HG03571 (cell line): ENCODE data around the gene PRR5.
"Not testable (repeated sequence)": the region's sequence is repeated elsewhere in the genome, so short reads cannot be mapped to it uniquely, and the experiment has no call there.

Experiments
- ATAC-seq: cut with Tn5 transposase; IDR thresholded peaks from one replicate; pipeline ENCODE4 v1.9.1; 2021; ENCODE audit not compliant: unreplicated experiment

The PRR5 gene

GRCh38 chr22:44672632-44673031 lies 29.4 kb upstream of the PRR5 start:
- no peak for ATAC-seq

GRCh38 chr22:44673406-44673805 lies 28.6 kb upstream of the PRR5 start:
- ATAC-seq: no peak

- not testable (repeated sequence) for ATAC-seq
Observed at GRCh38 chr22:44676066-44676440, 26.0 kb upstream of the PRR5 start.

- ATAC-seq: no peak
Observed at GRCh38 chr22:44676441-44677352, 25.3 kb upstream of the PRR5 start.

GRCh38 chr22:44677353-44677840 lies 24.6 kb upstream of the PRR5 start:
- no peak for ATAC-seq

- ATAC-seq: no peak
Observed at GRCh38 chr22:44677871-44678555, 24.0 kb upstream of the PRR5 start.

GRCh38 chr22:44678556-44679305 lies 23.3 kb upstream of the PRR5 start:
- no peak for ATAC-seq

GRCh38 chr22:44679306-44679647 lies 22.7 kb upstream of the PRR5 start:
- ATAC-seq: not testable (repeated sequence)

GRCh38 chr22:44680058-44680457 lies 21.9 kb upstream of the PRR5 start:
- ATAC-seq: no peak

- ATAC-seq: no peak
Observed at GRCh38 chr22:44680481-44680894, 21.5 kb upstream of the PRR5 start.

- no peak for ATAC-seq
Observed at GRCh38 chr22:44682556-44683168, 19.3 kb upstream of the PRR5 start.

GRCh38 chr22:44683237-44683636 lies 18.8 kb upstream of the PRR5 start:
- ATAC-seq: no peak

- no peak for ATAC-seq
Observed at GRCh38 chr22:44683881-44684280, 18.1 kb upstream of the PRR5 start.

GRCh38 chr22:44684506-44685383 lies 17.3 kb upstream of the PRR5 start:
- peak; percentile 54 for ATAC-seq

- no peak for ATAC-seq
Observed at GRCh38 chr22:44685384-44686056, 16.5 kb upstream of the PRR5 start.

- ATAC-seq: no peak
Observed at GRCh38 chr22:44686873-44687600, 15.0 kb upstream of the PRR5 start.

GRCh38 chr22:44689173-44689572 lies 12.8 kb upstream of the PRR5 start:
- ATAC-seq: no peak

- ATAC-seq: no peak
Observed at GRCh38 chr22:44689915-44690524, 12.0 kb upstream of the PRR5 start.
